Mucosa of descending colon (tissue), 3 donors: ENCODE measurements around the gene VSTM1. TPM values are rescaled to one million over a fixed set of nuclear protein-coding genes. Genes with fewer than 3 reads are reported as not detected.

Experiments used
- ATAC-seq: fragments of 200-7000 bp; cut with Tn5 transposase; one replicate; pipeline ENCODE4 v1.9.1; 2020; ENCODE audit warnings: mild to moderate bottlenecking, moderate library complexity
- DNase-seq, 3 donors: peaks; one replicate each; pipeline ENCODE4 v3.0.0-alpha.2; 2020
- H3K36me3 ChIP-seq: fragments of 200-600 bp; one replicate; pipeline ENCODE4 v1.8.0; 2021; ENCODE audit warnings: low read depth, mild to moderate bottlenecking
- H3K4me1 ChIP-seq: fragments of 200-600 bp; one replicate; pipeline ENCODE4 v1.8.0; 2021; ENCODE audit warnings: low read depth, mild to moderate bottlenecking
- H3K4me3 ChIP-seq: fragments of 200-600 bp; one replicate; pipeline ENCODE4 v1.8.0; 2021; ENCODE audit warnings: mild to moderate bottlenecking
- H3K9me3 ChIP-seq: fragments of 200-600 bp; one replicate; pipeline ENCODE4 v1.8.0; 2021; ENCODE audit warnings: mild to moderate bottlenecking
- intact Hi-C, 2 donors: fragments of 100-400 bp; cut with DNase I in 1 of 2; cut with micrococcal nuclease in 1 of 2; formaldehyde crosslinking; loops; one replicate each; pipeline versions ENCODE4 v1.11.0 to v1.11.1; 2022; cut with DNase I, micrococcal nuclease
- long read RNA-seq, 2 donors: library from polyadenylated mRNA; unstranded; transcript quantifications; one replicate each; pipeline ENCODE4 v2.0.0, GENCODE V29; 2019 to 2021
- total RNA-seq, 3 donors: library from RNA; stranded (reverse); fragmentation: NEBNext Ultra II Directional in 2 of 3; extraction: Animal tissue kit (Norgen Biotek cat#: 25700) in 2 of 3; gene quantifications; one replicate each; pipeline versions ENCODE4 v1.2.1 to v1.2.4, GENCODE V29; 2021 to 2023
- TF ChIP-seq, protein P1 (sequence below): fragments of 200-600 bp; IDR thresholded peaks from one replicate; pipeline ENCODE4 v1.8.0; 2022; ENCODE audit warnings: antibody characterized with exemption, mild to moderate bottlenecking
- donor health status: DM: no; HTN: no; CAD: no; lungs with moderate emphysema.
- donor health status: DM: no; HTN: no; CAD: no.
- donor health status: DM: no; HTN: yes; CAD: no.

The VSTM1 gene, protein sequence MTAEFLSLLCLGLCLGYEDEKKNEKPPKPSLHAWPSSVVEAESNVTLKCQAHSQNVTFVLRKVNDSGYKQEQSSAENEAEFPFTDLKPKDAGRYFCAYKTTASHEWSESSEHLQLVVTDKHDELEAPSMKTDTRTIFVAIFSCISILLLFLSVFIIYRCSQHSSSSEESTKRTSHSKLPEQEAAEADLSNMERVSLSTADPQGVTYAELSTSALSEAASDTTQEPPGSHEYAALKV
- total RNA-seq = not detected
- long read RNA-seq, donor 1 = 0 reads
- long read RNA-seq, donor 2 = 0 reads

GRCh38 chr19:54063350-54064116 is at the start of gene VSTM1:
Gene VSTM1 (minus strand): TSS chr19:54063897. CDS start chr19:54063777, 120 bp downstream.
- H3K9me3 ChIP-seq = no peaks in the 10 kb centered on the region
- H3K4me3 ChIP-seq = no peak within 1 kb of the TSS
- DNase-seq (no peak), ATAC-seq (no peak)
- intact Hi-C loops = no loop called here
- no peaks in the 10 kb centered on the region for H3K4me1 ChIP-seq
- H3K36me3 ChIP-seq = no peaks in the 10 kb centered on the region
- TF ChIP-seq, protein P1, sequence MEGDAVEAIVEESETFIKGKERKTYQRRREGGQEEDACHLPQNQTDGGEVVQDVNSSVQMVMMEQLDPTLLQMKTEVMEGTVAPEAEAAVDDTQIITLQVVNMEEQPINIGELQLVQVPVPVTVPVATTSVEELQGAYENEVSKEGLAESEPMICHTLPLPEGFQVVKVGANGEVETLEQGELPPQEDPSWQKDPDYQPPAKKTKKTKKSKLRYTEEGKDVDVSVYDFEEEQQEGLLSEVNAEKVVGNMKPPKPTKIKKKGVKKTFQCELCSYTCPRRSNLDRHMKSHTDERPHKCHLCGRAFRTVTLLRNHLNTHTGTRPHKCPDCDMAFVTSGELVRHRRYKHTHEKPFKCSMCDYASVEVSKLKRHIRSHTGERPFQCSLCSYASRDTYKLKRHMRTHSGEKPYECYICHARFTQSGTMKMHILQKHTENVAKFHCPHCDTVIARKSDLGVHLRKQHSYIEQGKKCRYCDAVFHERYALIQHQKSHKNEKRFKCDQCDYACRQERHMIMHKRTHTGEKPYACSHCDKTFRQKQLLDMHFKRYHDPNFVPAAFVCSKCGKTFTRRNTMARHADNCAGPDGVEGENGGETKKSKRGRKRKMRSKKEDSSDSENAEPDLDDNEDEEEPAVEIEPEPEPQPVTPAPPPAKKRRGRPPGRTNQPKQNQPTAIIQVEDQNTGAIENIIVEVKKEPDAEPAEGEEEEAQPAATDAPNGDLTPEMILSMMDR = no peak

GRCh38 chr19:54109651-54110050 is 46.0 kb upstream of the VSTM1 start:
- no peaks in the 10 kb centered on the region for H3K9me3 ChIP-seq
- DNase-seq = peak in 1 of 3 donors; percentile 12
- H3K36me3 ChIP-seq = no peaks in the 10 kb centered on the region
- ATAC-seq = no peak
- H3K4me1 ChIP-seq = peaks cover 4% of the 10 kb centered on the region
- TF ChIP-seq, protein P1 = no peak
- H3K4me3 ChIP-seq = no peak overlapping the region
- intact Hi-C loops = no loop called here

DNA sequence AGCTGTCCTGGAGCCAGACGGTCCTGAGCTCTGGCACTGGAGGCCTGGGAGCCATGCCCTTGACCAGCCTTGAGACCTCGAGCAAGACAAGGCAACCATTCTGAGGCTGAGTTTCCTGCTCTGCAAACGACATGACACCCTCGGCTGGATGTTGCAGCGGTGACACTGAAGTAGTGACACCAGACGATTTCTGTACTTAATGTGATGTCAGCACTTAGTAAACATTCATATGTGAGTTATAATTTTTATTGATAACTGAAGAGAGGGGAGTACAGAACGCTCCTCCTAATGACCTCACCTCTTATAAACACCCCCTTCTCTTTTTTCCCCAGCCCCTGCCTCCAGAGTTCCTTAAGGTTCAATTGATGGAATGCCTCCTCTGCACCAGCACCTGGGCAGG is 44.8 kb upstream of the VSTM1 start:
- no peaks in the 10 kb centered on the region for H3K4me1 ChIP-seq
- TF ChIP-seq, protein P1 = no peak
- H3K4me3 ChIP-seq = no peak overlapping the region
- H3K36me3 ChIP-seq = no peaks in the 10 kb centered on the region
- DNase-seq (no peak), ATAC-seq (no peak)
- intact Hi-C loops = no loop called here
- H3K9me3 ChIP-seq = no peaks in the 10 kb centered on the region

DNA sequence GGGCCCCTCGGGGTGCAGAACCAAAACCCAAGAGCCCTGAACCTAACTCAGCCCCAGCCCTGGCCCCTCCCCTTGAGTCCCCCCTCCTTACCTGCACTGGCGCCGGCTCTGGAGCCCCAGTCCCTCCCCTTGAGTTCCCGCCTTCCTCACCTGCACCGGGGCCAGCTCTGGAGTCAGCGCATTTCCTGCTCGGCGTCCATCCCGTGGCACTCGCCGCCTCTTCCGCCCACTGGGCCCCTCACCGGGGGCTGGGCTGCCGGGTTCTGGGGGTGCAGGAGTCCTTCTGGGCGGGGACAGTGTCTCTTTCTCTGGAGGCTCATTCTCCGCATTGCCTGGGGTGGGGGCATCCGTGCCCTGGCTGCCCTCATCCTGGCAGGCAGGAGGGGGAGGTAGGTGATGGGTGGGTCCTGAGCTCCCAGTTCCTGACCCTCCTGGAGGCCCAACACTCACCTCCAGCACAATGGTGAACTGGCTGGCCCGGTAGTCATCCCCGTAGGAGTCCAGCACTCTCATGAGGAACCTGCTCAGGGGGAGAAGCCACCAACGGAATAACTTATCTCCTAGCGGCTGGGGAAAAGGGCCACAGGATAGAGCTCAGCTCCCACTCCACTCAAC is 44.3 kb upstream of the VSTM1 start:
- DNase-seq (no peak), ATAC-seq (no peak)
- Histone ChIP-seq H3K4me1 (no peaks in the 10 kb centered on the region), H3K9me3 (no peaks in the 10 kb centered on the region), H3K36me3 (no peaks in the 10 kb centered on the region), H3K4me3 (no peak overlapping the region)
- intact Hi-C loops = no loop called here
- TF ChIP-seq, protein P1 = no peak

- ATAC-seq = no peak
- Histone ChIP-seq H3K36me3 (no peaks in the 10 kb centered on the region), H3K4me3 (no peak overlapping the region), H3K4me1 (peaks cover 3% of the 10 kb centered on the region), H3K9me3 (no peaks in the 10 kb centered on the region)
- intact Hi-C loops = no loop called here
- no peak for DNase-seq
- TF ChIP-seq, protein P1 = no peak
Measured at GRCh38 chr19:54106716-54107115, 43.0 kb upstream of the VSTM1 start.
